Epithelial cell of prostate (primary cell): Measurements from ENCODE around the gene CCDC167.

Experiments
- DNase-seq: peaks from one replicate; pipeline ENCODE4 v3.0.0-alpha.2; 2011; ENCODE audit warnings: low read depth, low spot score
- H3K27ac ChIP-seq: fragments of 450-650 bp; 2 replicates; pipeline ENCODE4 v1.5.1; 2017; ENCODE audit warnings: mild to moderate bottlenecking

Gene CCDC167

DNA sequence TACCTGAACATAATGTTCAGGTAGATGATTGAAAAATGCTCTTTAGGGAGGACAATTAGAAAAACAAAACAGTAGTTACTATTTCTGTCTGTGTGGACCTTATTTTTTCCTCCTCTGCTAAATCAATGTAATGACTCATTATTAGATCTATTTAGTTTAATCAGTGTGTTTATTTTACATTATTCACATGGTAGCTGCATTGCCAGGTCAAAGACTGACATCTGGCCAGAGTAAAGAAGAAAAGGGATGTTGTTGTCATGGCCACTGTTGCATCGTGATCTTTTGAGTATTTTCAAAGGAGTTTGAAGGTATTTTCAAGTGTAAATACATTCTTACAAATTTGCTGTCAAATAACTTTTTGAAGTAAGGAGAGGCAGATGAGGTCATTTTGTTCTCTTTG is 60.8 kb downstream of the CCDC167 start:
- no peak for DNase-seq
- H3K27ac ChIP-seq = no peak overlapping the region

- DNase-seq = no peak
- no peak overlapping the region for H3K27ac ChIP-seq
Observed at GRCh38 chr6:37435816-37436215, 63.9 kb downstream of the CCDC167 start.

DNA sequence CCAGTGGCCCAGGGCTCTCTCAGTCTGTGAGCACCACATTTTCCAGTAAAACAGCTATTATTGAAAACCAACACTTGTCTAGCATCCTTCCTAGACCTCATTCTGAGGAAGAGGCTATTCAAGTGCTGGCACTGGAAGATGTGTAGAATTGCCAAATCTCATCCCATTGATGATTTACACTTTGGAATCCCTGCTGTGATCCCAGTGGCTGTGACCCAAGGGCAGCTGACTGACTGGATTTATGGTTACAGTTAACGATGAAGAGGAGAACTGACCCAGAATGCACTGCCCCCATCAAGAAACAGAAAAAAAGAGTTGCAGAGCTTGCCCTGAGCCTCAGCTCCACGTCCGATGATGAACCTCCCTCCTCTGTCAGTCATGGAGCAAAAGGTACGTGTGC is 64.3 kb downstream of the CCDC167 start:
- no peak for DNase-seq

DNA sequence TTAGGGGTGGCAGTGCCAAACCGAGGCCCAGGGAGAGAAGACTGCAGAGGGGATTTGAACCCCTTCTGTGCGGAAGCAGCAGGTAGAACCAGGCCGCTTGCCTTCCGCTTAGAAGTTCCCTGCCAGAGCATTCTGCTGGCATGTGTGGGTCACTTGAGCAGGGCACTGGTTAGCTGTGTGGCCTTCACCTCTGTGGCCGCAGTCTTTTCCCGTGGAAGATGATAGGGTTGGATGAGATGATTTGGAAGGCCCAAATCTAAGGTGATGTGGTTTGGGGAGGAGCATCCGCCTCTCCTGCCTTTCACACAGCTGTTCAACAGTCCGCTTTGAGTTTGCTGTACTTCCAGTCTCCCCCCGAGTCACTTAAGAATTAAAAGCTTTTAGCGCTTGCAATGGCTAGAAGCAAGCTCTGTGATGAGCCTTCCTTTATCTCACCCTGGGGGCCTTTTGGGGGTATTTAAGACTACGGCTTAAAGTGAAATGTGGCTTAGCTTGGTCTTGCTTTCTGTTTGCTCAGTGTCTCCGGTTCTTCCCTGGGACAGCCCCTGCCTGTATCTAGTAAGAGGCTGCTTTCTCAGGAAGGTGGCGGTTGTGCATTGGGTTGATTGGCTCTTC is 65.9 kb downstream of the CCDC167 start:
- H3K27ac ChIP-seq = peak overlapping the region; percentile 54
- no peak for DNase-seq

More for the DNA sequence above, 64.3 kb downstream of the CCDC167 start:
- H3K27ac ChIP-seq = no peak overlapping the region
